Panc1 (cell line): ENCODE measurements around the gene ATG13.

Experiments used
- POLR2AphosphoS5 ChIP-seq: IDR thresholded peaks from 2 replicates; pipeline ENCODE4 v1.6.1; 2012; ENCODE audit warnings: mild to moderate bottlenecking, low read depth, low read length, moderate library complexity
- SIN3A ChIP-seq: IDR thresholded peaks from 2 replicates; pipeline ENCODE4 v1.6.1; 2012; ENCODE audit warnings: low read depth, mild to moderate bottlenecking, low read length, moderate library complexity, borderline replicate concordance; ENCODE audit not compliant: insufficient read depth
- TF ChIP-seq, protein P1 (sequence below): fragments of 450-650 bp; IDR thresholded peaks from 2 replicates; pipeline ENCODE4 v1.5.1; 2017; ENCODE audit warnings: mild to moderate bottlenecking

DNA sequence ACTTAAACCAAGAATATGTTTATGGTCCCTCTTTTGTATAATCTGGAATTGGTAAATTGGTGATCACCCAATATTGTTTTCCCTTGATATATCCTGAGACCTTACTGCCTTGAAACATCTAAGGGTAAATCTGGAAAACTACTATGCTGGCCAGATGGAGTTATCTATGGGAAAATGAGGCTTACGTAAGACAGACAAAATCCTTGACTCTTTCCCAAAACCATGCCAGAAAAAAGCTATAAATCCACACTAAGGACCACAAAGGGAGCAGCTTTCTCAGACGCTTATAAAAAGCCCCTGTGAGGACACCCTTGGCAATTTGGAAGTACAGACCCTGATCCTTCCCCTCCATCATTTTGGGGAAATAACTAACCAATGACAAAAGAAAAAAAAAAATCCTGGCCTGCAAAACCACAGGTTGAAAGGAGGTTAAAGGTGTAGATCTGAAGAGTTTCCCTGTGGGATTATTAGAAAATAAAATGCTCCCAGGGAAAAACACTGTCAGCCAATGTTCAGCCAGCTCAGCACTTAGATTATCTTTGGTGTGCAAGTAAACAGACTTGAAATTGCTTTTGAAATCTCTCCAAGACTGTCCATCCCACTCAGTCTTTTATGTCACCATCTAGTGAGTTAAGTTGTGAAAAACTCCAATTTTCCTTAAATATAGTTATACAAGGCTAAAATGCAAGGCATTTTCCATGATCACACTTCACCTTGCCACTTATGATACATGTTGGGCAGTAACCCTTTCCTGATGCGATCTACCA, 17.0 kb upstream of the ATG13 start:
- TF ChIP-seq, protein P1, sequence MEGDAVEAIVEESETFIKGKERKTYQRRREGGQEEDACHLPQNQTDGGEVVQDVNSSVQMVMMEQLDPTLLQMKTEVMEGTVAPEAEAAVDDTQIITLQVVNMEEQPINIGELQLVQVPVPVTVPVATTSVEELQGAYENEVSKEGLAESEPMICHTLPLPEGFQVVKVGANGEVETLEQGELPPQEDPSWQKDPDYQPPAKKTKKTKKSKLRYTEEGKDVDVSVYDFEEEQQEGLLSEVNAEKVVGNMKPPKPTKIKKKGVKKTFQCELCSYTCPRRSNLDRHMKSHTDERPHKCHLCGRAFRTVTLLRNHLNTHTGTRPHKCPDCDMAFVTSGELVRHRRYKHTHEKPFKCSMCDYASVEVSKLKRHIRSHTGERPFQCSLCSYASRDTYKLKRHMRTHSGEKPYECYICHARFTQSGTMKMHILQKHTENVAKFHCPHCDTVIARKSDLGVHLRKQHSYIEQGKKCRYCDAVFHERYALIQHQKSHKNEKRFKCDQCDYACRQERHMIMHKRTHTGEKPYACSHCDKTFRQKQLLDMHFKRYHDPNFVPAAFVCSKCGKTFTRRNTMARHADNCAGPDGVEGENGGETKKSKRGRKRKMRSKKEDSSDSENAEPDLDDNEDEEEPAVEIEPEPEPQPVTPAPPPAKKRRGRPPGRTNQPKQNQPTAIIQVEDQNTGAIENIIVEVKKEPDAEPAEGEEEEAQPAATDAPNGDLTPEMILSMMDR, result no peak
- TF ChIP-seq POLR2AphosphoS5, result no peak
- TF ChIP-seq SIN3A, result no peak
